Superior temporal gyrus (tissue), 1 donor: Measurements from ENCODE around the gene SHROOM4.

Experiments
- DNase-seq: peaks from one replicate; pipeline ENCODE4 v3.0.0-alpha.2; 2016; ENCODE audit errors: extremely low spot score

Gene SHROOM4

GRCh38 chrX:50615570-50616158 is 198.3 kb downstream of the SHROOM4 start:
- DNase-seq, result no peak

- DNase-seq, result no peak
Measured at GRCh38 chrX:50614460-50614859, 199.5 kb downstream of the SHROOM4 start.

GRCh38 chrX:50613846-50614245 is 200.1 kb downstream of the SHROOM4 start:
- DNase-seq, result no peak

DNA sequence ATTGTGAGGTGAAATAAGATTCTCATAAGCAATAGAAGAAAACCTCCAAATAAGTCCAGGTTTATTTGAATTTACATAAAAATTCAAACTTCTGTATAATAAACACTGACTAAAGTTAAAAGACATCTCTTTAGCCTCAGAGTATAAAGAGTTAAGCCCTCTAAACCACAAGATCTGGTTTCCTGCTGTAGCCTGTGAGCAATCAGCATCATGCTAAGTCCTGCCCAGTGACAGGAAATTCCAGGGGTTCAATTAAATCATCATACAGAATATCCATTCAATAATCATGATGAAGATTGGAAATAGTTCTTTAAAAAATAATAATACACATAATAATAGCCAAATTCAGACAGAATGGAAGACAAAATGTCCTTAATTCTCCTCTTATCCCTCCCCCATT is 204.2 kb downstream of the SHROOM4 start:
- no peak for DNase-seq

GRCh38 chrX:50606300-50606950 is 207.6 kb downstream of the SHROOM4 start:
- DNase-seq, result no peak

DNA sequence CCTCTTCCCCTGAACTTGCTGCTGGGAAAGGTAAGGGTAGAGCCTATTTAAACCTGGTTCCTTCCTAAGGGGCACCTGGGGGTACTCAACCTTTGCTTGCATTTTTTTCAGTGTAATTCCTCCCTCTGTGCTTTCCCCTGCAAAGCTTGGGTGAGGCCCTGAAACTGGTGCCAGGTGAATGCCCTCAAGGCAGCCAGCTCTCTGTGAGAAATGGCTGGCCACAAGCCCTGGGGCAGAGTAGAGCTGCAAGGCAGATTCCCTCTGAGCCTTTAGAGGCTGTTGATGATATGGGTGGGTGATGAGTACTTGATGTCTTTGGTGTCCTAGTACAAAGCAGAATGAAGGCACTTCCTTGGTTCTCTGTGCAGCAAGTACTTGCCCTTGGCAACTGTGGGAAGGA is 217.9 kb downstream of the SHROOM4 start:
- no peak for DNase-seq

GRCh38 chrX:50594788-50595187 is 219.2 kb downstream of the SHROOM4 start:
- DNase-seq, result no peak

- no peak for DNase-seq
Measured at GRCh38 chrX:50586980-50587379, 227.0 kb downstream of the SHROOM4 start.

- no peak for DNase-seq
Measured at GRCh38 chrX:50586407-50586806, 227.6 kb downstream of the SHROOM4 start.

- DNase-seq, result no peak
Measured at GRCh38 chrX:50581405-50581804, 232.6 kb downstream of the SHROOM4 start.

- peak; percentile 74 for DNase-seq
Measured at GRCh38 chrX:50579955-50580354, 234.0 kb downstream of the SHROOM4 start.

- DNase-seq, result no peak
Measured at GRCh38 chrX:50577326-50577725, 236.7 kb downstream of the SHROOM4 start.

DNA sequence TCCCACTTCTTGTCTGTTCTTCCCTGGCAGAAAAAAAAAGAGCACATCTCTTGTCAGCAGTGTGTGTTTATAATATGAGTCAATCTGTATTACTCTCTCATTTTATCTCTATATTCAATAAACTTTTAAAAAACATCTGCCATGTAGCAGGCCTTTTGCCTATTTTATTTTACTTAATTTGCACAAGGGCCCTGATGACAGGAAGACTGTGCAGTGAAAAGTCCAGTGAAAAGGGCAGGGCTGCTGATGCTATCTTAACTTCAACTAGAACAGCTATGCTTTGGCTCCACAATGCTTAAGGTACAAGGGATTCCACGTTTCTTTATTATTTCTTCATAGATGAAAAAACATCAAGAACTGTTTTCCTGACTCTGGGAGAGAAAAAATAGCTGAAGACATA is 246.4 kb downstream of the SHROOM4 start:
- DNase-seq, result no peak

GRCh38 chrX:50565718-50566117 is 248.3 kb downstream of the SHROOM4 start:
- DNase-seq, result no peak
